HL-60/S4 treated with retinoic acid at 250 ng/mL for 4 days and 3 days (cell line): ENCODE data around the gene AMFR.

ENCODE experiments used
- in situ Hi-C: fragments of 300-500 bp; cut with MboI; formaldehyde crosslinking; loops from 2 replicates; pipeline ENCODE4 v1.7.0; 2022; ENCODE audit warnings: low sequenced_read_pairs

AMFR gene

GRCh38 chr16:56314244-56314850 lies 111.0 kb downstream of the AMFR start:
- in situ Hi-C loops: no loop called here

GRCh38 chr16:56312556-56312955 lies 112.8 kb downstream of the AMFR start:
- in situ Hi-C loops: no loop called here

GRCh38 chr16:56312028-56312300 lies 113.4 kb downstream of the AMFR start:
- in situ Hi-C loops: no loop called here
